AG04449 (cell line): ENCODE data around the gene MYBPC2.
"Not testable (repeated sequence)": the region's sequence is repeated elsewhere in the genome, so short reads cannot be mapped to it uniquely, and the experiment has no call there.

Source experiments
- CTCF ChIA-PET: fragments of 350-600 bp; formaldehyde crosslinking; extraction: SDS; loops from one replicate; lab custom pipeline; 2021; ENCODE audit warnings: antibody characterized with exemption; lab: Yijun Ruan, JAX
- POLR2A ChIA-PET: fragments of 400-600, 350-600 bp; formaldehyde crosslinking; extraction: SDS; loops from one replicate; lab custom pipeline; 2020; ENCODE audit warnings: antibody characterized with exemption, inconsistent platforms; lab: Yijun Ruan, JAX
- DNase-seq: peaks from one replicate; pipeline ENCODE4 v3.0.0-alpha.2; 2010; ENCODE audit warnings: low read depth, low spot score
- H3K4me3 ChIP-seq: 2 replicates; pipeline ENCODE4 v1.5.1; 2011; ENCODE audit warnings: low read depth, mild to moderate bottlenecking, control low read depth, low read length
- CTCF ChIP-seq: IDR thresholded peaks from one replicate; pipeline ENCODE4 v1.5.1; 2011; ENCODE audit warnings: mild to moderate bottlenecking, moderate library complexity, low read length, control low read depth, inconsistent platforms; ENCODE audit not compliant: insufficient read depth; ENCODE audit errors: missing control alignments

Gene MYBPC2

GRCh38 chr19:50387868-50388245 is 44.8 kb upstream of the MYBPC2 start:
- ChIA-PET POLR2A (no interaction called here), CTCF (interaction anchor here (1.3 kb wide), 1 partner anchor 73 kb away, joined by 3 read pairs; no protein-coding TSS in a partner anchor)
- no peak overlapping the region for H3K4me3 ChIP-seq
- no peak for DNase-seq
- no peak for TF ChIP-seq CTCF

GRCh38 chr19:50390295-50390694 is 42.4 kb upstream of the MYBPC2 start:
- DNase-seq, H3K4me3 ChIP-seq, CTCF ChIA-PET, POLR2A ChIA-PET: not testable (repeated sequence)

- DNase-seq, H3K4me3 ChIP-seq, CTCF ChIA-PET, POLR2A ChIA-PET: not testable (repeated sequence)
Measured at GRCh38 chr19:50390952-50391351, 41.7 kb upstream of the MYBPC2 start.

GRCh38 chr19:50392759-50393158 is 39.9 kb upstream of the MYBPC2 start:
- no peak for TF ChIP-seq CTCF
- ChIA-PET CTCF (no interaction called here), POLR2A (no interaction called here)
- no peak overlapping the region for H3K4me3 ChIP-seq
- DNase-seq = no peak

- CTCF ChIA-PET = no interaction called here
Measured at GRCh38 chr19:50393589-50393988, 39.1 kb upstream of the MYBPC2 start.

GRCh38 chr19:50394017-50394416 is 38.7 kb upstream of the MYBPC2 start:
- no peak overlapping the region for H3K4me3 ChIP-seq
- no peak for TF ChIP-seq CTCF
- CTCF ChIA-PET = no interaction called here
- POLR2A ChIA-PET = no interaction called here
- no peak for DNase-seq

More at GRCh38 chr19:50393589-50393988, 39.1 kb upstream of the MYBPC2 start:
- TF ChIP-seq CTCF = no peak
- POLR2A ChIA-PET = no interaction called here
- no peak overlapping the region for H3K4me3 ChIP-seq
- DNase-seq = no peak

GRCh38 chr19:50398675-50399367 is 33.9 kb upstream of the MYBPC2 start:
- CTCF ChIA-PET = no interaction called here
- POLR2A ChIA-PET = no interaction called here
- TF ChIP-seq CTCF = no peak
- DNase-seq = no peak
- no peak overlapping the region for H3K4me3 ChIP-seq
